B cell (primary cell): ENCODE results near the gene COBL.

ENCODE experiments used
- EZH2 ChIP-seq: IDR thresholded peaks from 2 replicates; pipeline ENCODE4 v1.6.1; 2012; ENCODE audit warnings: borderline replicate concordance, low read depth, mild to moderate bottlenecking, moderate library complexity, low read length; ENCODE audit not compliant: insufficient read depth, poor library complexity, severe bottlenecking
- TF ChIP-seq, protein P1 (sequence below): fragments of 200-600 bp; IDR thresholded peaks from one replicate; pipeline ENCODE4 v1.8.0; 2022; ENCODE audit warnings: antibody characterized with exemption, mild to moderate bottlenecking

- TF ChIP-seq, protein P1, sequence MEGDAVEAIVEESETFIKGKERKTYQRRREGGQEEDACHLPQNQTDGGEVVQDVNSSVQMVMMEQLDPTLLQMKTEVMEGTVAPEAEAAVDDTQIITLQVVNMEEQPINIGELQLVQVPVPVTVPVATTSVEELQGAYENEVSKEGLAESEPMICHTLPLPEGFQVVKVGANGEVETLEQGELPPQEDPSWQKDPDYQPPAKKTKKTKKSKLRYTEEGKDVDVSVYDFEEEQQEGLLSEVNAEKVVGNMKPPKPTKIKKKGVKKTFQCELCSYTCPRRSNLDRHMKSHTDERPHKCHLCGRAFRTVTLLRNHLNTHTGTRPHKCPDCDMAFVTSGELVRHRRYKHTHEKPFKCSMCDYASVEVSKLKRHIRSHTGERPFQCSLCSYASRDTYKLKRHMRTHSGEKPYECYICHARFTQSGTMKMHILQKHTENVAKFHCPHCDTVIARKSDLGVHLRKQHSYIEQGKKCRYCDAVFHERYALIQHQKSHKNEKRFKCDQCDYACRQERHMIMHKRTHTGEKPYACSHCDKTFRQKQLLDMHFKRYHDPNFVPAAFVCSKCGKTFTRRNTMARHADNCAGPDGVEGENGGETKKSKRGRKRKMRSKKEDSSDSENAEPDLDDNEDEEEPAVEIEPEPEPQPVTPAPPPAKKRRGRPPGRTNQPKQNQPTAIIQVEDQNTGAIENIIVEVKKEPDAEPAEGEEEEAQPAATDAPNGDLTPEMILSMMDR: no peak
- TF ChIP-seq EZH2: no peak
These were observed 270.5 kb downstream of the COBL start for GRCh38 chr7:51046103-51046466.
